Measurements from ENCODE around the gene MLYCD.

Gene MLYCD

DNA sequence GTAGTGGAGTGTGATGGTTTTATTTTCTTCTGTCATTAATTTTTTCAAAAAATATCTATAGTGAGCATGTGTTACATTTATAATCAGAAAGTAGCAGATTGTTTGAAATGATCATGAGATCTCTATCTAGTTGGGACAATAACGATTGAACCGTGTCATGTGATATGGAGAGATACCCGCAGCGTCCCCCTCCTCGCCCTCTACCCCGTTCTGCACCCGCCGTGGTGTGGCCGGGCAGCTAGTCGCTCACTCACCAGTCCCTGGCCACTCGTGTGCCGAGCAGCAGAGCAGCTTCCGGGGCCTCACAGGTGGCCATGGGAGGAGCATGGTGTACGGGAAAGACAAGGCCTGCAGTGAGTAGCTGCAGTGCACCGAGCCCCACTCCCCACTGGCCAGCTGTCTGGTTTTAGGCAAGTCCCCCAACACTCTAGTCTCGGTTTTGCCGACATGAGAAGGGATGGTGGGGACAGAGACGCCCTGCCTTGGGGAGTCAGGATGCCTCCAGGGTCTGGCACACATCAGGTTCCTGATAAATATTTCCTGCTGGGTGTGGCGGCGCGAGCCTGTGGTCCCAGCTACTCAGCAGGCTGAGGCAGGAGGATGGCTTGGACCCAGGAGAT is 15.3 kb downstream of the MLYCD start:
- TF ChIP-seq EZH2 (optimal IDR thresholded peaks at IDR 0.05; ENCODE audit: low read depth, low read length) (no peak), EZH2phosphoT487 (IDR thresholded peaks at IDR 0.05; ENCODE audit: low read length) (no peak)
- TF ChIP-seq, protein P1, sequence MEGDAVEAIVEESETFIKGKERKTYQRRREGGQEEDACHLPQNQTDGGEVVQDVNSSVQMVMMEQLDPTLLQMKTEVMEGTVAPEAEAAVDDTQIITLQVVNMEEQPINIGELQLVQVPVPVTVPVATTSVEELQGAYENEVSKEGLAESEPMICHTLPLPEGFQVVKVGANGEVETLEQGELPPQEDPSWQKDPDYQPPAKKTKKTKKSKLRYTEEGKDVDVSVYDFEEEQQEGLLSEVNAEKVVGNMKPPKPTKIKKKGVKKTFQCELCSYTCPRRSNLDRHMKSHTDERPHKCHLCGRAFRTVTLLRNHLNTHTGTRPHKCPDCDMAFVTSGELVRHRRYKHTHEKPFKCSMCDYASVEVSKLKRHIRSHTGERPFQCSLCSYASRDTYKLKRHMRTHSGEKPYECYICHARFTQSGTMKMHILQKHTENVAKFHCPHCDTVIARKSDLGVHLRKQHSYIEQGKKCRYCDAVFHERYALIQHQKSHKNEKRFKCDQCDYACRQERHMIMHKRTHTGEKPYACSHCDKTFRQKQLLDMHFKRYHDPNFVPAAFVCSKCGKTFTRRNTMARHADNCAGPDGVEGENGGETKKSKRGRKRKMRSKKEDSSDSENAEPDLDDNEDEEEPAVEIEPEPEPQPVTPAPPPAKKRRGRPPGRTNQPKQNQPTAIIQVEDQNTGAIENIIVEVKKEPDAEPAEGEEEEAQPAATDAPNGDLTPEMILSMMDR (IDR thresholded peaks at IDR 0.05; ENCODE audit: low read length), result no peak
- no peaks in the 10 kb centered on the region for H3K36me3 ChIP-seq (replicated peaks; ENCODE audit: insufficient read depth, low read length)
- no peak overlapping the region for H3K27ac ChIP-seq (ENCODE audit: low read length)
- H3K4me2 ChIP-seq (ENCODE audit: low read depth, low read length), result no peak overlapping the region
- no peaks in the 10 kb centered on the region for H3K9me2 ChIP-seq (replicated peaks; ENCODE audit: insufficient read depth, low read length)
- H3F3A ChIP-seq (ENCODE audit: insufficient read depth, low read length), result no peaks in the 10 kb centered on the region
- no peak overlapping the region for H3K4me3 ChIP-seq (ENCODE audit: low read length)
- no peaks in the 10 kb centered on the region for H3K4me1 ChIP-seq (ENCODE audit: low read length)
- no peaks in the 10 kb centered on the region for H4K20me1 ChIP-seq (ENCODE audit: insufficient read depth, low read length)
- H3K9ac ChIP-seq (ENCODE audit: low read length), result no peak overlapping the region
- no peaks in the 10 kb centered on the region for H3K27me3 ChIP-seq (replicated peaks; ENCODE audit: insufficient read depth, low read length)
- no peak for DNase-seq
- H3K9me3 ChIP-seq (replicated peaks; ENCODE audit: insufficient read depth, low read length), result no peaks in the 10 kb centered on the region
- no peaks in the 10 kb centered on the region for H3K79me2 ChIP-seq (ENCODE audit: low read length)
- H2AFZ ChIP-seq (ENCODE audit: low read length), result no peak overlapping the region

DNA sequence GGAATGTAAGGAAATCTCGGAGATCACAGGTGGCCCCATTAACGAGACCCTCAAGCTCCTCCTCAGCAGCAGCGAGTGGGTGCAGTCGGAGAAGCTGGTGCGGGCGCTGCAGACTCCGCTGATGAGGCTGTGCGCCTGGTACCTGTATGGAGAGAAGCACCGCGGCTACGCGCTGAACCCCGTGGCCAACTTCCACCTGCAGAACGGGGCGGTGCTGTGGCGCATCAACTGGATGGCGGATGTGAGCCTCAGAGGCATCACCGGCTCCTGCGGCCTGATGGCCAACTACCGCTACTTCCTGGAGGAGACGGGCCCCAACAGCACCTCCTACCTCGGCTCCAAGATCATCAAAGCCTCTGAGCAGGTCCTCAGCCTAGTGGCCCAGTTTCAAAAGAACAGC is 16.2 kb downstream of the MLYCD start:
- Histone ChIP-seq H3K9ac (ENCODE audit: low read length) (no peak overlapping the region), H3K4me1 (ENCODE audit: low read length) (no peaks in the 10 kb centered on the region), H3K27ac (ENCODE audit: low read length) (no peak overlapping the region), H3K4me2 (ENCODE audit: low read depth, low read length) (no peak overlapping the region), H3K4me3 (ENCODE audit: low read length) (no peak overlapping the region), H4K20me1 (ENCODE audit: insufficient read depth, low read length) (no peaks in the 10 kb centered on the region), H3K9me3 (replicated peaks; ENCODE audit: insufficient read depth, low read length) (no peaks in the 10 kb centered on the region), H3K27me3 (replicated peaks; ENCODE audit: insufficient read depth, low read length) (no peaks in the 10 kb centered on the region), H3K36me3 (replicated peaks; ENCODE audit: insufficient read depth, low read length) (no peaks in the 10 kb centered on the region), H3K9me2 (replicated peaks; ENCODE audit: insufficient read depth, low read length) (no peaks in the 10 kb centered on the region), H3F3A (ENCODE audit: insufficient read depth, low read length) (no peaks in the 10 kb centered on the region), H3K79me2 (ENCODE audit: low read length) (no peaks in the 10 kb centered on the region), H2AFZ (ENCODE audit: low read length) (no peak overlapping the region)
- no peak for DNase-seq
- TF ChIP-seq EZH2 (optimal IDR thresholded peaks at IDR 0.05; ENCODE audit: low read depth, low read length) (no peak), EZH2phosphoT487 (IDR thresholded peaks at IDR 0.05; ENCODE audit: low read length) (no peak)
- TF ChIP-seq, protein P1 (IDR thresholded peaks at IDR 0.05; ENCODE audit: low read length), result no peak

GRCh38 chr16:83915491-83915890 is 16.6 kb downstream of the MLYCD start:
- no peaks in the 10 kb centered on the region for H3K79me2 ChIP-seq (ENCODE audit: low read length)
- no peaks in the 10 kb centered on the region for H3K9me2 ChIP-seq (replicated peaks; ENCODE audit: insufficient read depth, low read length)
- H3F3A ChIP-seq (ENCODE audit: insufficient read depth, low read length), result no peaks in the 10 kb centered on the region
- H3K4me1 ChIP-seq (ENCODE audit: low read length), result no peaks in the 10 kb centered on the region
- no peak for DNase-seq
- no peak overlapping the region for H3K4me2 ChIP-seq (ENCODE audit: low read depth, low read length)
- H3K27me3 ChIP-seq (replicated peaks; ENCODE audit: insufficient read depth, low read length), result no peaks in the 10 kb centered on the region
- no peak overlapping the region for H3K4me3 ChIP-seq (ENCODE audit: low read length)
- no peak overlapping the region for H3K9ac ChIP-seq (ENCODE audit: low read length)
- TF ChIP-seq EZH2 (optimal IDR thresholded peaks at IDR 0.05; ENCODE audit: low read depth, low read length) (no peak), EZH2phosphoT487 (IDR thresholded peaks at IDR 0.05; ENCODE audit: low read length) (no peak)
- TF ChIP-seq, protein P1 (IDR thresholded peaks at IDR 0.05; ENCODE audit: low read length), result no peak
- H3K9me3 ChIP-seq (replicated peaks; ENCODE audit: insufficient read depth, low read length), result no peaks in the 10 kb centered on the region
- no peaks in the 10 kb centered on the region for H4K20me1 ChIP-seq (ENCODE audit: insufficient read depth, low read length)
- H2AFZ ChIP-seq (ENCODE audit: low read length), result no peak overlapping the region
- H3K36me3 ChIP-seq (replicated peaks; ENCODE audit: insufficient read depth, low read length), result no peaks in the 10 kb centered on the region
- H3K27ac ChIP-seq (ENCODE audit: low read length), result no peak overlapping the region

Measured in MM.1S (cell line).